Tibial nerve (tissue), 4 donors: ENCODE results near the gene SEC11C. TPM values are rescaled to one million over a fixed set of nuclear protein-coding genes. Genes with fewer than 3 reads are reported as not detected.

Experiments
- DNase-seq, 2 donors: peaks; one replicate each; pipeline ENCODE4 v3.0.0-alpha.2; 2019; ENCODE audit warnings: low spot score in 2 of 2
- H3K27ac ChIP-seq, 4 donors: fragments of 200-600 bp; sonication (generic) in 3 of 4; one replicate each; pipeline ENCODE4 v1.5.1; 2017 to 2019; ENCODE audit warnings: mild to moderate bottlenecking in 1 of 4
- H3K27me3 ChIP-seq, 2 donors: fragments of 200-600 bp; sonication (generic) in 1 of 2; one replicate each; pipeline versions ENCODE4 v1.5.1 to v1.6.0; 2017 to 2019
- H3K36me3 ChIP-seq, 3 donors: fragments of 200-600 bp; sonication (generic); one replicate each; pipeline ENCODE4 v1.5.1; 2018 to 2019
- H3K4me1 ChIP-seq, 4 donors: fragments of 200-600 bp; sonication (generic) in 3 of 4; one replicate each; pipeline ENCODE4 v1.5.1; 2017 to 2019
- H3K4me3 ChIP-seq, 4 donors: fragments of 200-600 bp; sonication (generic) in 3 of 4; one replicate each; pipeline ENCODE4 v1.5.1; 2017 to 2019; ENCODE audit warnings: mild to moderate bottlenecking in 1 of 4, moderate library complexity in 1 of 4
- H3K9me3 ChIP-seq, 4 donors: fragments of 200-600 bp; sonication (generic) in 3 of 4; one replicate each; pipeline ENCODE4 v1.5.1; 2017 to 2019
- CTCF ChIP-seq, 5 experiments: fragments of 200-600 bp in 3 of 5; fragments of 450-650 bp in 2 of 5; sonication (generic) in 3 of 5; IDR thresholded peaks; one replicate each; pipeline ENCODE4 v1.5.1; 2016 to 2019; ENCODE audit warnings: antibody characterized with exemption in 5 of 5, mild to moderate bottlenecking in 3 of 5, moderate library complexity in 2 of 5
- EP300 ChIP-seq, 2 donors: sonication (generic); formaldehyde crosslinking; IDR thresholded peaks; one replicate each; pipeline ENCODE4 v1.6.1; 2017; ENCODE audit warnings: antibody characterized with exemption in 2 of 2, mild to moderate bottlenecking in 1 of 2
- POLR2A ChIP-seq, 2 donors: fragments of 450-650 bp; IDR thresholded peaks; one replicate each; pipeline ENCODE4 v1.6.1; 2017; ENCODE audit warnings: antibody characterized with exemption in 2 of 2, mild to moderate bottlenecking in 2 of 2, moderate library complexity in 2 of 2
- WGBS, 2 donors: methylation state at CpG; one replicate each; pipeline ENCODE4 v1.1.5; 2018; 5-methylcytosine and 5-hydroxymethylcytosine counted together
- total RNA-seq, 4 donors: library from RNA; depleted of rRNA; stranded (reverse); fragments of >200 nt; gene quantifications; one replicate each; pipeline ENCODE4 v1.1.0, GENCODE V29; 2016

The SEC11C gene
- total RNA-seq, 4 donors from 2014 or later: 12.2 to 36.7 (median 30.2) TPM

DNA sequence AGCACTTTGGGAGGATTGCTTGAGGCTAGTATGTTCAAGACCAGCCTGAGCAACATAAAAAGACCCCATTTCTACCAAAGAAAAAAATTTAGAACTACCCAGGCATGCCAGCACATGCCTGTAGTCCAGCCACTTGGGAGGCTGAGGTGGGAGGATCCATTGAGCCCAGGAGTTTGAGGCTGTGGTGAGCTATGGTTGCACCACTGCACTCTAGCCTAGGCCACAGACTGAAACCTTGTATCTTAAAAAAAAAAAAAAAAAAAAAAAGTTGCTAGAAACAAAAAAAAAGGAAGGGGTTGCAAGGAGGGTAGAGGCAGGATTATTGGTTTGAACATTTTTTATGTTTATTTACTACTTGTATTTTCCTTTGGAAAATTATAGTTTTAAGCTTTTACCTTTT is 4.8 kb downstream of the SEC11C start:
- Histone ChIP-seq H3K4me1 (peaks cover 0 to 21% (median 15%) of the 10 kb centered on the region in 4 donors), H3K27ac (no peak overlapping the region), H3K27me3 (no peaks in the 10 kb centered on the region), H3K36me3 (peaks cover 0 to 6% (median 0%) of the 10 kb centered on the region in 3 donors), H3K4me3 (no peak overlapping the region), H3K9me3 (no peaks in the 10 kb centered on the region)
- no peak for TF ChIP-seq EP300 (IDR thresholded peaks at IDR 0.05)
- no peak for TF ChIP-seq POLR2A (IDR thresholded peaks at IDR 0.05)
- TF ChIP-seq CTCF (IDR thresholded peaks at IDR 0.05): no peak
- DNase-seq: no peak

- Histone ChIP-seq H3K9me3 (no peaks in the 10 kb centered on the region), H3K4me3 (no peak overlapping the region), H3K36me3 (peaks cover 0 to 12% (median 0%) of the 10 kb centered on the region in 3 donors), H3K4me1 (peaks cover 0 to 21% (median 15%) of the 10 kb centered on the region in 4 donors), H3K27ac (no peak overlapping the region), H3K27me3 (no peaks in the 10 kb centered on the region)
- WGBS, 2 donors: 78 to 82% methylated on average over 4 of the region's 4 CpGs
- TF ChIP-seq EP300 (IDR thresholded peaks at IDR 0.05) (no peak), CTCF (IDR thresholded peaks at IDR 0.05) (no peak), POLR2A (IDR thresholded peaks at IDR 0.05) (no peak)
- no peak for DNase-seq
These were observed 5.4 kb downstream of the SEC11C start for GRCh38 chr18:59145055-59145454.

- H3K4me1 ChIP-seq: no peaks in the 10 kb centered on the region
- TF ChIP-seq EP300 (IDR thresholded peaks at IDR 0.05): no peak
- TF ChIP-seq CTCF (IDR thresholded peaks at IDR 0.05): no peak
- no peak for TF ChIP-seq POLR2A (IDR thresholded peaks at IDR 0.05)
- no peaks in the 10 kb centered on the region for H3K9me3 ChIP-seq
- 86 to 90% methylated on average over 8 of the region's 8 CpGs for WGBS, 2 donors
- H3K4me3 ChIP-seq: no peak overlapping the region
- H3K27ac ChIP-seq: no peak overlapping the region
- no peaks in the 10 kb centered on the region for H3K27me3 ChIP-seq
- peaks cover 0 to 41% (median 3%) of the 10 kb centered on the region in 3 donors for H3K36me3 ChIP-seq
- no peak for DNase-seq
These were observed 8.5 kb downstream of the SEC11C start for GRCh38 chr18:59148192-59148591.

GRCh38 chr18:59149007-59149406 is 9.3 kb downstream of the SEC11C start:
- TF ChIP-seq EP300 (IDR thresholded peaks at IDR 0.05) (no peak), POLR2A (IDR thresholded peaks at IDR 0.05) (no peak), CTCF (IDR thresholded peaks at IDR 0.05) (no peak)
- Histone ChIP-seq H3K36me3 (peaks cover 0 to 50% (median 3%) of the 10 kb centered on the region in 3 donors), H3K27me3 (no peaks in the 10 kb centered on the region), H3K27ac (no peak overlapping the region), H3K4me1 (no peaks in the 10 kb centered on the region), H3K9me3 (no peaks in the 10 kb centered on the region), H3K4me3 (no peak overlapping the region)
- no peak for DNase-seq
- 85 to 96% methylated on average over 2 of the region's 2 CpGs for WGBS, 2 donors

- TF ChIP-seq CTCF (IDR thresholded peaks at IDR 0.05): no peak
- TF ChIP-seq POLR2A (IDR thresholded peaks at IDR 0.05): no peak
- no peak for TF ChIP-seq EP300 (IDR thresholded peaks at IDR 0.05)
- H3K4me1 ChIP-seq: no peaks in the 10 kb centered on the region
- H3K27me3 ChIP-seq: no peaks in the 10 kb centered on the region
- H3K9me3 ChIP-seq: no peaks in the 10 kb centered on the region
- no peak overlapping the region for H3K27ac ChIP-seq
- no peak for DNase-seq
- peaks cover 0 to 54% (median 3%) of the 10 kb centered on the region in 3 donors for H3K36me3 ChIP-seq
- H3K4me3 ChIP-seq: no peak overlapping the region
- 96 to 97% methylated on average over 8 of the region's 8 CpGs for WGBS, 2 donors
These were observed 9.7 kb downstream of the SEC11C start for GRCh38 chr18:59149416-59149815.
